Activated T-cell treated with anti-CD3 and anti-CD28 coated beads, Interleukin-2, amount 50 U/mL, for 72 hours (primary cell): ENCODE results near the gene GK2. TPM values are rescaled to one million over a fixed set of nuclear protein-coding genes. Genes with fewer than 3 reads are reported as not detected.

Source experiments
- ATAC-seq, 2 donors: fragments of 150-1000 bp; cut with Tn5 transposase; replicated peaks in 1 of 2; 2 replicates each; pipeline ENCODE4 v1.10.0; 2021; ENCODE audit warnings: moderate library complexity in 2 of 2, mild to moderate bottlenecking in 1 of 2
- DNase-seq, 2 donors: peaks; one replicate each; pipeline ENCODE4 v3.0.0; 2021 to 2022; ENCODE audit warnings: mixed read lengths in 1 of 2
- H3K27ac Mint-ChIP-seq: one replicate; pipeline ENCODE4 v1.8.0; 2022; ENCODE audit warnings: mild to moderate bottlenecking, moderate library complexity, mixed read lengths
- H3K27me3 Mint-ChIP-seq: one replicate; pipeline ENCODE4 v1.8.0; 2022; ENCODE audit warnings: low read depth, mixed read lengths
- H3K36me3 Mint-ChIP-seq, 2 donors: one replicate each; pipeline ENCODE4 v1.8.0; 2022; ENCODE audit warnings: mixed read lengths in 2 of 2, mild to moderate bottlenecking in 1 of 2; ENCODE audit not compliant: insufficient read depth in 2 of 2
- H3K4me1 Mint-ChIP-seq: one replicate; pipeline ENCODE4 v1.8.0; 2022; ENCODE audit warnings: low read depth, mixed read lengths
- H3K4me3 Mint-ChIP-seq, 2 donors: one replicate each; pipeline ENCODE4 v1.8.0; 2022; ENCODE audit warnings: mild to moderate bottlenecking in 2 of 2, mixed read lengths in 2 of 2, moderate library complexity in 2 of 2
- H3K9me3 Mint-ChIP-seq, 2 donors: one replicate each; pipeline ENCODE4 v1.8.0; 2022; ENCODE audit warnings: mixed read lengths in 2 of 2
- total RNA-seq, 2 donors: library from RNA; stranded (reverse); gene quantifications; one replicate each; pipeline ENCODE4 v1.2.3, GENCODE V29; 2022

The GK2 gene
- total RNA-seq, 2 donors from 2014 or later, result not detected

- ATAC-seq (no peak), DNase-seq (no peak)
- H3K4me3 Mint-ChIP-seq, result no peak overlapping the region
- no peaks in the 10 kb centered on the region for H3K27me3 Mint-ChIP-seq
- no peaks in the 10 kb centered on the region for H3K36me3 Mint-ChIP-seq
- no peaks in the 10 kb centered on the region for H3K4me1 Mint-ChIP-seq
- no peaks in the 10 kb centered on the region for H3K9me3 Mint-ChIP-seq
- H3K27ac Mint-ChIP-seq, result no peak overlapping the region
Measured at GRCh38 chr4:79364061-79364460, 44.0 kb downstream of the GK2 start.

DNA sequence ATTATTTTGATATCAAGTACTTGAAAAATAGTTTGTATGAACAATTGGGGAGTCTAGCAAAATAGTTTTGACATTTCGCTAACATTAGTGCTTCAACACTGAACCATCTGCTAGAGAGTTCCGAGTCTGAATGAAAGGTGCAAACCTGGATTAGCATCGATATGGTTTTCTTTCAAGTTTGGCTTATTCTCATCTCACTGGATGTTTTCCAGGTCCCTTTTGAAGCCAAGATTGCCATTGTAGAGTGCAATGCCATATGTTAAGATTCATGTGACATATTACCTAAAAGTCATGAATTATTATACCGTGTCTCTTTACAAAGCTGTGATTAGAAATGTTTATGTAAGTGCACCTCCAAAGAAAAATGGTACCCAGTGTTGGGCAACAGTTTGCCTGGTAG lies 45.4 kb downstream of the GK2 start:
- ATAC-seq, result no peak
- no peak overlapping the region for H3K4me3 Mint-ChIP-seq
- H3K36me3 Mint-ChIP-seq, result no peaks in the 10 kb centered on the region
- H3K27ac Mint-ChIP-seq, result no peak overlapping the region
- H3K27me3 Mint-ChIP-seq, result no peaks in the 10 kb centered on the region
- H3K9me3 Mint-ChIP-seq, result no peaks in the 10 kb centered on the region
- no peaks in the 10 kb centered on the region for H3K4me1 Mint-ChIP-seq
- DNase-seq, result no peak

GRCh38 chr4:79360006-79360405 lies 48.0 kb downstream of the GK2 start:
- Mint-ChIP-seq H3K4me3 (no peak overlapping the region), H3K27ac (no peak overlapping the region), H3K9me3 (no peaks in the 10 kb centered on the region), H3K36me3 (no peaks in the 10 kb centered on the region), H3K27me3 (no peaks in the 10 kb centered on the region), H3K4me1 (no peaks in the 10 kb centered on the region)
- no peak for DNase-seq
- no peak for ATAC-seq

DNA sequence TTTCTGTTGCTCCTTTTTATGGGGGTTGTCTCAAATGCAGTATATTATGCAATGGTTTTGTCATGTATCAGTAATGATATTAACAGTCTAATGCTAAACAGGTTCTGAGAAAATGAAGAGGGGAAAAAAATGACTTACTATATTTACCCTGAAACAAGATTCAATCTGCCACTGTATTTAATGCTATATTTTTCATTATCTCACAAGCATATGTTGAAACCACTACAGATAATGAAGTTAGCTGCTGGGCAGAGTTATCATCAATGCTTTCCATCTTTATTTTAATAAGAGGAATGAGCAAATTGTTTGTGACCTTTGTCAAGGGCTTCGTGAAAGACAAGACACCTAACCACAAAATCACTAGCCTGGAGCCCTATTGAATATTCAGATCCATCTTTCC lies 49.6 kb downstream of the GK2 start:
- Mint-ChIP-seq H3K27me3 (no peaks in the 10 kb centered on the region), H3K4me3 (no peak overlapping the region), H3K9me3 (no peaks in the 10 kb centered on the region), H3K27ac (no peak overlapping the region), H3K36me3 (no peaks in the 10 kb centered on the region), H3K4me1 (no peaks in the 10 kb centered on the region)
- no peak for DNase-seq
- no peak for ATAC-seq

DNA sequence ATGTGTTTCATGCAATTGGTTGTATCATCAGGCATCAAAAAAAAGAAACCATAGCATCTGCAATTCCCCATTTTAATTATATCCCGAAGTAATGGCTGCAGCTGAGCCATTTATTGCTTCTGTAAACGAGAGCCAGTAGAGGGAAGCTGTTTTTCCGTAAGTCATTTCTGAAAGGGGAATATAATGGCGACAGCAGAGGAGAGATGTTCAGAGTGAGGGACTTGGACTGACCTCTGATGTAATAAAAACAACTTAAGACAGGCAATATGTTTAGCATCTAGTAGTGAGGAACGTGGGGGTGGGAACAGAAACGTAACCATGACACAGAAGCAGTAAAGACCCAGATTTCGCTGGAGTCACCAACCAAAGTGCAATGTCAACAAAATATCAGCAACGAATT lies 50.7 kb downstream of the GK2 start:
- Mint-ChIP-seq H3K4me3 (no peak overlapping the region), H3K36me3 (no peaks in the 10 kb centered on the region), H3K9me3 (no peaks in the 10 kb centered on the region), H3K27ac (no peak overlapping the region), H3K27me3 (no peaks in the 10 kb centered on the region), H3K4me1 (no peaks in the 10 kb centered on the region)
- no peak for DNase-seq
- ATAC-seq, result no peak

Other genes starting within 250 kb of the GK2 start
- gene NAA11, start 82.2 kb downstream of the GK2 start, total RNA-seq, result not detected